ENCODE data around the gene RABEP2.

DNA sequence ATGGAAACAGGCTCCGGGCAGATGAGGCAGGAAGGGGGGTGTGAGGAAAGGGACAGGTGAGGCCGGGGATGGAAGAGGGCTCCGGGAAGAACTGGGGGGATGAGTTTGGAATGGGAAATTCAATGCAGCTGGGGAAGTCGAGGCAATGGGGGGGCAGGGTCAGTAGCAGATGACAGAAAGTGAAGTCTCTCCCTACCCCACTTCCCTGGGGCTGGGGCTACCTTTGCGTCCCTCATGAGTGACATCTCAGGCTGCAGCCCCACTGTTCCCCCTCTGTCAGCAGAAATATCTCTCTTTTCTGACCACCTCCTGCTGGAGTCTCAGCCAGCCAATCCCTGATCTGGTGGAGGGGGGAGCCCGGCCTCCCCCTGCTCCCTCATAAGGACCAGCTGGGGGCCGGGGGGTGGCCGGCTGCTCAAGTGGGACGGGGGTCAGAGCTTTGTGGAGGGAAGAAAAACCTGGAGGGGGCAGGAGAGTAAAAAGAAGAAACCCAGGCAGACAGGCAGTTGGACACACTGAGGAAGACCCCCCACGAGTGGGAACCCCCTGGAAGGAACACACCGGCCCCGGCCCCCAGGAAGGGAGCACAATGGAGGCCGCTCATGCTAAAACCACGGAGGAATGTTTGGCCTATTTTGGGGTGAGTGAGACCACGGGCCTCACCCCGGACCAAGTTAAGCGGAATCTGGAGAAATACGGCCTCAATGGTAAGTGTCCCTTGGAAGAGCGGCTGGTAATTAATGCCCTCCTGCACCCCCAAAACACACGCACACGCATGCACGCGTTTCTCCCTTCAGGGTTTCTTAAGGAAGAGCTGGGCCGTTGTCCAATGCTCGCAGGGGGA is 46.7 kb downstream of the RABEP2 start, which contains the start of gene ATP2A1:
- TF ChIP-seq, protein P1, sequence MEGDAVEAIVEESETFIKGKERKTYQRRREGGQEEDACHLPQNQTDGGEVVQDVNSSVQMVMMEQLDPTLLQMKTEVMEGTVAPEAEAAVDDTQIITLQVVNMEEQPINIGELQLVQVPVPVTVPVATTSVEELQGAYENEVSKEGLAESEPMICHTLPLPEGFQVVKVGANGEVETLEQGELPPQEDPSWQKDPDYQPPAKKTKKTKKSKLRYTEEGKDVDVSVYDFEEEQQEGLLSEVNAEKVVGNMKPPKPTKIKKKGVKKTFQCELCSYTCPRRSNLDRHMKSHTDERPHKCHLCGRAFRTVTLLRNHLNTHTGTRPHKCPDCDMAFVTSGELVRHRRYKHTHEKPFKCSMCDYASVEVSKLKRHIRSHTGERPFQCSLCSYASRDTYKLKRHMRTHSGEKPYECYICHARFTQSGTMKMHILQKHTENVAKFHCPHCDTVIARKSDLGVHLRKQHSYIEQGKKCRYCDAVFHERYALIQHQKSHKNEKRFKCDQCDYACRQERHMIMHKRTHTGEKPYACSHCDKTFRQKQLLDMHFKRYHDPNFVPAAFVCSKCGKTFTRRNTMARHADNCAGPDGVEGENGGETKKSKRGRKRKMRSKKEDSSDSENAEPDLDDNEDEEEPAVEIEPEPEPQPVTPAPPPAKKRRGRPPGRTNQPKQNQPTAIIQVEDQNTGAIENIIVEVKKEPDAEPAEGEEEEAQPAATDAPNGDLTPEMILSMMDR (conservative IDR thresholded peaks at IDR 0.05; ENCODE audit: low read length) = no peak
- no peak for TF ChIP-seq EZH2phosphoT487 (IDR thresholded peaks at IDR 0.05; ENCODE audit: borderline replicate concordance, low read depth, low read length)

Data from OCI-LY7 (cell line).